Natural killer cell (primary cell): ENCODE results near the gene ARHGAP42. TPM values are rescaled to one million over a fixed set of nuclear protein-coding genes. Genes with fewer than 3 reads are reported as not detected.

ENCODE experiments used
- ATAC-seq, 3 donors: fragments of 150-1000 bp in 2 of 3; fragments of 200-7000 bp in 1 of 3; cut with Tn5 transposase; 1 replicate in 1 of 3; 2 replicates in 2 of 3; pipeline ENCODE4 v1.10.0; 2021; ENCODE audit warnings: mild to moderate bottlenecking in 2 of 3, moderate library complexity in 2 of 3
- DNase-seq, 2 donors: peaks; one replicate each; pipeline versions ENCODE4 v3.0.0 to v3.0.0-alpha.2; 2013 to 2021; ENCODE audit warnings: mixed read lengths in 1 of 2
- H3K27ac ChIP-seq: one replicate; pipeline ENCODE4 v1.5.1; 2013; ENCODE audit warnings: mild to moderate bottlenecking, low read length
- H3K27me3 ChIP-seq: one replicate; pipeline ENCODE4 v1.6.1; 2013; ENCODE audit warnings: low read length; ENCODE audit not compliant: control insufficient read depth, insufficient read depth
- H3K36me3 ChIP-seq: one replicate; pipeline ENCODE4 v1.6.1; 2013; ENCODE audit warnings: low read length; ENCODE audit not compliant: control insufficient read depth, insufficient read depth
- H3K4me1 ChIP-seq: one replicate; pipeline ENCODE4 v1.6.1; 2013; ENCODE audit warnings: low read length; ENCODE audit not compliant: control insufficient read depth, insufficient read depth
- H3K4me3 ChIP-seq: one replicate; pipeline ENCODE4 v1.5.1; 2013; ENCODE audit warnings: low read length
- H3K9me3 ChIP-seq: one replicate; pipeline ENCODE4 v1.6.1; 2013; ENCODE audit warnings: low read length; ENCODE audit not compliant: control insufficient read depth, insufficient read depth
- H3K27ac Mint-ChIP-seq, 2 donors: one replicate each; pipeline ENCODE4 v1.8.0; 2022; ENCODE audit warnings: mild to moderate bottlenecking in 2 of 2, mixed read lengths in 2 of 2, moderate library complexity in 1 of 2
- H3K27me3 Mint-ChIP-seq, 2 donors: one replicate each; pipeline ENCODE4 v1.8.0; 2022; ENCODE audit warnings: low read depth in 2 of 2, mixed read lengths in 2 of 2
- H3K36me3 Mint-ChIP-seq: one replicate; pipeline ENCODE4 v1.8.0; 2022; ENCODE audit warnings: mixed read lengths
- H3K4me1 Mint-ChIP-seq, 2 donors: one replicate each; pipeline ENCODE4 v1.8.0; 2022; ENCODE audit warnings: mixed read lengths in 2 of 2
- H3K4me3 Mint-ChIP-seq: one replicate; pipeline ENCODE4 v1.8.0; 2022; ENCODE audit warnings: mild to moderate bottlenecking, moderate library complexity, mixed read lengths
- H3K9me3 Mint-ChIP-seq, 2 donors: one replicate each; pipeline ENCODE4 v1.8.0; 2022; ENCODE audit warnings: mixed read lengths in 2 of 2
- CTCF ChIP-seq: fragments of 200-600 bp; IDR thresholded peaks from one replicate; pipeline ENCODE4 v1.8.0; 2022; ENCODE audit warnings: antibody characterized with exemption
- WGBS: methylation state at CpG from one replicate; pipeline ENCODE4 v1.1.7; 2013; ENCODE audit warnings: missing lambda C conversion rate; ENCODE audit not compliant: insufficient coverage; 5-methylcytosine and 5-hydroxymethylcytosine counted together
- intact Hi-C: fragments of 100-400 bp; cut with micrococcal nuclease; formaldehyde crosslinking; loops from one replicate; pipeline ENCODE4 v1.14.2; 2022
- total RNA-seq, 4 donors: library from RNA; stranded (reverse); fragments of 120-200 nt in 1 of 4; gene quantifications; one replicate each; pipeline versions ENCODE4 v1.2.3 to v1.2.4, GENCODE V29; 2013 to 2022

ARHGAP42 gene
- total RNA-seq, 3 donors from 2014 or later (not counting 1 experiment from before 2014, with no cell fraction given): 6.0 to 7.6 (median 6.4) TPM

- H3K4me1 Mint-ChIP-seq: peaks cover 5 to 14% of the 10 kb centered on the region in 2 donors
- Histone ChIP-seq H3K36me3 (no peaks in the 10 kb centered on the region), H3K4me1 (no peaks in the 10 kb centered on the region), H3K27me3 (no peaks in the 10 kb centered on the region), H3K27ac (no peak overlapping the region), H3K4me3 (no peak overlapping the region), H3K9me3 (no peaks in the 10 kb centered on the region)
- intact Hi-C loops: no loop called here
- H3K36me3 Mint-ChIP-seq: no peaks in the 10 kb centered on the region
- no peak for TF ChIP-seq CTCF
- H3K4me3 Mint-ChIP-seq: no peak overlapping the region
- no peaks in the 10 kb centered on the region for H3K27me3 Mint-ChIP-seq
- WGBS: 77% methylated on average over 2 of the region's 2 CpGs
- DNase-seq: no peak
- H3K9me3 Mint-ChIP-seq: no peaks in the 10 kb centered on the region
- no peak overlapping the region for H3K27ac Mint-ChIP-seq
- no peak for ATAC-seq
Measured at GRCh38 chr11:100777736-100778135, 90.6 kb downstream of the ARHGAP42 start.

GRCh38 chr11:100778166-100778785 is 91.2 kb downstream of the ARHGAP42 start:
- intact Hi-C loops: no loop called here
- Mint-ChIP-seq H3K27ac (no peak overlapping the region), H3K4me3 (no peak overlapping the region), H3K27me3 (no peaks in the 10 kb centered on the region), H3K9me3 (no peaks in the 10 kb centered on the region), H3K36me3 (no peaks in the 10 kb centered on the region), H3K4me1 (peaks cover 5 to 14% of the 10 kb centered on the region in 2 donors)
- H3K36me3 ChIP-seq: no peaks in the 10 kb centered on the region
- no peaks in the 10 kb centered on the region for H3K9me3 ChIP-seq
- DNase-seq (no peak), ATAC-seq (no peak)
- H3K4me3 ChIP-seq: no peak overlapping the region
- no peaks in the 10 kb centered on the region for H3K27me3 ChIP-seq
- no peak overlapping the region for H3K27ac ChIP-seq
- whole genome bisulfite sequencing: 25% methylated on average over 1 of the region's 3 CpGs
- H3K4me1 ChIP-seq: no peaks in the 10 kb centered on the region
- no peak for TF ChIP-seq CTCF

- H3K4me3 ChIP-seq: no peak overlapping the region
- Mint-ChIP-seq H3K27ac (no peak overlapping the region), H3K4me3 (no peak overlapping the region), H3K4me1 (peaks cover 5 to 14% of the 10 kb centered on the region in 2 donors), H3K36me3 (no peaks in the 10 kb centered on the region), H3K9me3 (no peaks in the 10 kb centered on the region), H3K27me3 (no peaks in the 10 kb centered on the region)
- no peaks in the 10 kb centered on the region for H3K27me3 ChIP-seq
- H3K27ac ChIP-seq: no peak overlapping the region
- H3K36me3 ChIP-seq: no peaks in the 10 kb centered on the region
- no peak for TF ChIP-seq CTCF
- DNase-seq: no peak
- intact Hi-C loops: no loop called here
- no peaks in the 10 kb centered on the region for H3K4me1 ChIP-seq
- WGBS: 94% methylated on average over 8 of the region's 8 CpGs
- no peaks in the 10 kb centered on the region for H3K9me3 ChIP-seq
- ATAC-seq: no peak
Measured at GRCh38 chr11:100780470-100780869, 93.4 kb downstream of the ARHGAP42 start.
